ENCODE results near the gene AP2A2.
A peak's percentile ranks its signal among the peaks of the same experiment; 100 is the strongest.

The AP2A2 gene

DNA sequence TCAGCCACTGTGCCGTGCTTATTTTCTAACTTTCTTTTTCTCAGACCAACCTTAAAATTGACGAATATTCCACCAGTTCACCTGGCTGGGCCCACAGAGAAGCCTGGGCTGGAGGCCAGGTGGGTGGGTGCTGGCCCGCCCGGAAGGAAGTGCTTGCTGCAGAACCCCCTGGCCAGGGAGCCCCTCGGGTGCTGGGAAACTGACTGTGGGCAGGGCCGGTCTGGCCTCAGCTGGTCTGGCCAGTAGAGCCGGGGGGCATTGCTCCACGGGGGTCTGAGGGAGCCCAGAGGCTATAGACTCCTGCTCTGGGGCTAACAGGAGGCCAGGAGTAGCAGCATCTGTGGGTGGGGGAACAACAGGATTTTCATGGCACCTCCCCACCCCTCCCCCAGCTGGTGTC, 8.2 kb upstream of the AP2A2 start:
- no peak overlapping the region for H3K27ac ChIP-seq
- H3K9me3 ChIP-seq: no peaks in the 10 kb centered on the region
- TF ChIP-seq, protein P1, sequence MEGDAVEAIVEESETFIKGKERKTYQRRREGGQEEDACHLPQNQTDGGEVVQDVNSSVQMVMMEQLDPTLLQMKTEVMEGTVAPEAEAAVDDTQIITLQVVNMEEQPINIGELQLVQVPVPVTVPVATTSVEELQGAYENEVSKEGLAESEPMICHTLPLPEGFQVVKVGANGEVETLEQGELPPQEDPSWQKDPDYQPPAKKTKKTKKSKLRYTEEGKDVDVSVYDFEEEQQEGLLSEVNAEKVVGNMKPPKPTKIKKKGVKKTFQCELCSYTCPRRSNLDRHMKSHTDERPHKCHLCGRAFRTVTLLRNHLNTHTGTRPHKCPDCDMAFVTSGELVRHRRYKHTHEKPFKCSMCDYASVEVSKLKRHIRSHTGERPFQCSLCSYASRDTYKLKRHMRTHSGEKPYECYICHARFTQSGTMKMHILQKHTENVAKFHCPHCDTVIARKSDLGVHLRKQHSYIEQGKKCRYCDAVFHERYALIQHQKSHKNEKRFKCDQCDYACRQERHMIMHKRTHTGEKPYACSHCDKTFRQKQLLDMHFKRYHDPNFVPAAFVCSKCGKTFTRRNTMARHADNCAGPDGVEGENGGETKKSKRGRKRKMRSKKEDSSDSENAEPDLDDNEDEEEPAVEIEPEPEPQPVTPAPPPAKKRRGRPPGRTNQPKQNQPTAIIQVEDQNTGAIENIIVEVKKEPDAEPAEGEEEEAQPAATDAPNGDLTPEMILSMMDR (IDR thresholded peaks at IDR 0.05): no peak
- H3K4me1 ChIP-seq (ENCODE audit: control insufficient read depth in 1 of 2, insufficient read depth in 1 of 2, low read depth in 1 of 2, low read length in 1 of 2): no peaks in the 10 kb centered on the region
- H3K36me3 ChIP-seq: no peaks in the 10 kb centered on the region
- H3K4me3 ChIP-seq (ENCODE audit: low read depth in 1 of 2, low read length in 1 of 2): no peak overlapping the region
- no peaks in the 10 kb centered on the region for H3K27me3 ChIP-seq

DNA sequence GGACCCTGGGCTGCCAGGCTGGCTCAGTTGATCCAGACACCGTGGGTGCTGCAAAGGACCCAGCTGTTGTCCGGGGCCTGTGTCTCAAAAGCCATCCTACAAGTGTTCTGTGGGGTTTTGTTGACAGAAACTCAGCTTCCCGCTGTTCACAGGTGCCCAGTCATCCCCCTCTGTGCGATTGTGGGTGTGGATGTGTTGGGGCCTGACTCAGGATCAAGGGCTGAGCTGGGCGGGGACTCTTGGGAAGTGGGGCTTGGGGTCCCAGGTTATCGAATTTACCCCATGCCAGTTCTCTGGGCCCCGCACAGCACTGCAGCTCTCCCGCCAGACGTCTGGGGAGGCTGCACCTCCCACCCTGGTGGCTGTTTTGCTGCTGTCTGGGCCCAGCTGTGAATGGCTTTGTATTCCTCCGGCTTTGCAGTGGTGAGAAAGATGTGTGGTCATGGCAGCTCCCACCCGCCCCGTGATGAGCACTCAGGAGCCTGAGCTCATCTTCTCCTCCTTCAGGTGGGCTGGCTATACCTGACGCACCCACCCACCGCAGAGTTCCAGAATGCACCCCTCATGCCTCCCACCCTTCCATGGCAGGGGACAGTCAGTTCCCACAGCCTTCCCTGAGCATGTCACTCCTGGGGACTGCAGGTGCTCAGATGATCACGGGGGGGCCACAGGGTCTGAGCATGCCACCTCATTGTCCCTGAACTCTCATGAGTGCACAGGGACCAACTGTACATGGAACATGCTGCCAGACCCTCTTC, 3.6 kb upstream of the AP2A2 start:
- H3K27ac ChIP-seq: no peak overlapping the region
- TF ChIP-seq, protein P1 (IDR thresholded peaks at IDR 0.05): no peak
- H3K36me3 ChIP-seq: no peaks in the 10 kb centered on the region
- no peaks in the 10 kb centered on the region for H3K9me3 ChIP-seq
- H3K4me3 ChIP-seq (ENCODE audit: low read depth in 1 of 2, low read length in 1 of 2): no peak overlapping the region
- peaks cover 7 to 12% of the 10 kb centered on the region in 2 experiments for H3K4me1 ChIP-seq (ENCODE audit: control insufficient read depth in 1 of 2, insufficient read depth in 1 of 2, low read depth in 1 of 2, low read length in 1 of 2)
- no peaks in the 10 kb centered on the region for H3K27me3 ChIP-seq

DNA sequence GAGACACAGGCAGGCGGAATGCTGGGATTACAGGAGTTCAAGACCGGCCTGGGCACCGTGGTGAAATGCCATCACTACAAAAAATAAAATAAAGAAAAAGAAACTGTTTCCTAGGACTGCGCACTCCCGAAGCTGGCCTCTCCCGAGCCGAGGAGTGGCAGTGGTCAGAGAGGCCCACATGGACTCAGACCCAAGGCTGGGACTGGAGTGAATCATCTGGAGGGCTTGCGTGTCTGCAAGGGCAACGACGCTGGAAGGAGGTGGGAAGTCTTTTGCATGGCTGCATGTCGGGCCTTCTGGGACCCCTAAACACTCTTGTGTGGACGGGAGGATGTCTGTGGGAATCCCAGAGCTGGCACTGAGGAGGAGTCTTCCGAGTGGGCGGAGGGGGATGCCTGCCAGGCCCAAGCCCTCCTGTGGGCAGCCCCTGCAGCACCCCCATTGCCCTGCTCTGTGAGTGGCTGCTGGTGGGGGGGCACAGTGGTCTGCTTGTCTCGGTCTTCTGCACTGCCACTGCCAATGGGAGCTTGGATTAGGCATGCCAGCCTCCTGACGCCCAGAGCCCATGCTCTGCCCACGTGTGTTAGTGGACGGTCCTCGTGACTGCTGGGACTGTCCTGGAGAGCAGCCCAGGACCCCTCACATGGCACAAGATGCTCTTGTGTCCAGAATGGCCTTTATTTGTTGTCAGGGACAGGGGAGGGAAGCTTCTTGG, 1.8 kb upstream of the AP2A2 start:
- H3K9me3 ChIP-seq: no peaks in the 10 kb centered on the region
- no peaks in the 10 kb centered on the region for H3K27me3 ChIP-seq
- TF ChIP-seq, protein P1 (IDR thresholded peaks at IDR 0.05): no peak
- peaks cover 7 to 12% of the 10 kb centered on the region in 2 experiments for H3K4me1 ChIP-seq (ENCODE audit: control insufficient read depth in 1 of 2, insufficient read depth in 1 of 2, low read depth in 1 of 2, low read length in 1 of 2)
- no peaks in the 10 kb centered on the region for H3K36me3 ChIP-seq
- H3K4me3 ChIP-seq (ENCODE audit: low read depth in 1 of 2, low read length in 1 of 2): no peak overlapping the region
- H3K27ac ChIP-seq: no peak overlapping the region

DNA sequence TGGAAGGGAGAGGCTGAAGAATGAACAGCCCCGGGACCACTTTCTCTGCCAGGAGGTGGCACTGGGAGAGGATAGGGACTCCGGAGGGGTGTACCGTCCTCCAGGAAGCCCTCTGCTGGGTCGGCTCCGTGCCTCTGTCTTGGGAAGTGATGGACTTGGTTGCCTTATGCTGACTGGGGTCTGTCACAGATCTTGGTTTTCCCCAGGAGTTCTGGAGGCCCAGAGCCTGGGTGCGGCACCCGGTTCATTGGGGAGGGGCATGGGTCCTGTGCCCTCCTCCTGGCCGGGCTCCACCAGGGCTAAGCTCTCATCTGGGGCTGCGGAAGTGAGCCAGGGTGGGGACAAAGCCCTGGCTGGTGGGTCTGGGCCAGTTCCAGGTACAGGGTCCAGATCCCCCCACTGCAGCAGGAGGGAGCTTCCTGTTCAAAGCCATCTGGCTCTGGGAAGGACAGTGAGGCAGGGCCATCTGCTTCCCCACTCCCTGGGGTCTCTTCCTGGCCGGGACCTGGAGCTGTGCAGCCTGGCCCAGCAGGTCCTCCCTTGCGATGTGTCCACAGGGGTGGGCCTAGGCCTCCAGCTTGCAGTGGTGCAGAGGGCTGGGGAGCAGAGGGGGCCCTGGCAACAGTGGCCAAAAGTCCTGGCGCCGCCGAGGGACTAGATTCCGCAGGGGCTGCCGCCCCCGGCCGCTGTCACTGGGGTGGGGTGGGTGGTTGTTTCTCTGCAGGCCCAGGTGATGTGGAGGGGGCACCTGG, 1.1 kb upstream of the AP2A2 start:
- TF ChIP-seq, protein P1 (IDR thresholded peaks at IDR 0.05): no peak
- Histone ChIP-seq H3K9me3 (no peaks in the 10 kb centered on the region), H3K4me3 (ENCODE audit: low read depth in 1 of 2, low read length in 1 of 2) (peak overlapping the region; percentile 58 to 72), H3K27me3 (no peaks in the 10 kb centered on the region), H3K27ac (no peak overlapping the region), H3K36me3 (no peaks in the 10 kb centered on the region), H3K4me1 (ENCODE audit: control insufficient read depth in 1 of 2, insufficient read depth in 1 of 2, low read depth in 1 of 2, low read length in 1 of 2) (peaks cover 7 to 12% of the 10 kb centered on the region in 2 experiments)

DNA sequence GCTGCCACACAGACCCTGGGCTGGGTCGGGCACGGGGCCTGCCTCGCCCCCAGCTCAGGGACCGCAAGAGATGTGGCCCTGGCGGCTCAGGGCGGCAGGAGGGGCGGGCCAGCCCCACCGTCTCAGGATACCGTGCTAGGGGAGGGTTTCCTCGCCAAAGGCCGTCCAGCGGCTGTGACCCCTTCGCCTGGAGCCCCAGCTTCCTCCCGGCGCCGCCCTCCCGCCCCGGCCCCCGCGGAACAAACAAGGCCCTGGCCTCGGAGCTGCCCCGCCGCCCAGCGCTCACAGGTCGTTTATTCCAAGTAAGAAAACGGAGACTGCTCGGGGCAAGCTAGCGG, 543 bp upstream of the AP2A2 start:
- Histone ChIP-seq H3K9me3 (no peaks in the 10 kb centered on the region), H3K36me3 (no peaks in the 10 kb centered on the region), H3K4me1 (ENCODE audit: control insufficient read depth in 1 of 2, insufficient read depth in 1 of 2, low read depth in 1 of 2, low read length in 1 of 2) (peaks cover 7 to 12% of the 10 kb centered on the region in 2 experiments), H3K27me3 (no peaks in the 10 kb centered on the region), H3K27ac (peak overlapping the region; percentile 81), H3K4me3 (ENCODE audit: low read depth in 1 of 2, low read length in 1 of 2) (peak overlapping the region; percentile 58 to 72)
- TF ChIP-seq, protein P1 (IDR thresholded peaks at IDR 0.05): no peak

Measured in neutrophil (primary cell).